Measurements from ENCODE around the gene RAB10. TPM values are rescaled to one million over a fixed set of nuclear protein-coding genes. Genes with fewer than 3 reads are reported as not detected.
"Not testable (repeated sequence)": the region's sequence is repeated elsewhere in the genome, so short reads cannot be mapped to it uniquely, and the experiment has no call there.

The RAB10 gene
- total RNA-seq, 1 donor from 2014 or later = 79.3 TPM

DNA sequence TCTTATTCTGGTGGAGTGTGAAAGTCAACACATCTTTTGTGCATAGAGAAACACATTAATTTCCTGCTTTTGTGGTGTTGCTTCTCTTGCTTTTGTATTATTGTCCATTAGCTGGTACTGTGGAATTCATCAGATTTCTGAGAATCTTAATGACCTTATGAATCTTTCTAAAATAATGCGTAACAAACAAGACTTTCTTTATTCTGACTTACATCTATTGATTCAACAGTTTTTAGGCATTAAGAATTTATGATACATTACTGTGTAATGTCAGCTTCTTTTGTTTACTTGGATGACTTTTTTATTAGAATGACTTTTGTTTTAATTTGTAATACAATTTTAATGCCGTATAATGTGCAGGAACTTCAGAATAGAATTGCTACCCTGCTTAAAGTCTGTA is 43.4 kb downstream of the RAB10 start:
- intact Hi-C loops (cut with micrococcal nuclease) = no loop called here
- POLR2A ChIA-PET = no interaction called here
- no peak for DNase-seq
- Mint-ChIP-seq H3K4me3 (no peak overlapping the region), H3K9me3 (peaks cover 6% of the 10 kb centered on the region), H3K27me3 (no peaks in the 10 kb centered on the region), H3K27ac (no peak overlapping the region), H3K36me3 (ENCODE audit: low read depth) (peaks cover 29% of the 10 kb centered on the region), H3K4me1 (peaks cover 29% of the 10 kb centered on the region)
- CTCF ChIA-PET = interaction anchor here (0.6 to 1.0 kb wide), 2 partner anchors 8 to 38 kb away, joined by 3 to 4 read pairs; no protein-coding TSS in a partner anchor
- TF ChIP-seq, protein P1, sequence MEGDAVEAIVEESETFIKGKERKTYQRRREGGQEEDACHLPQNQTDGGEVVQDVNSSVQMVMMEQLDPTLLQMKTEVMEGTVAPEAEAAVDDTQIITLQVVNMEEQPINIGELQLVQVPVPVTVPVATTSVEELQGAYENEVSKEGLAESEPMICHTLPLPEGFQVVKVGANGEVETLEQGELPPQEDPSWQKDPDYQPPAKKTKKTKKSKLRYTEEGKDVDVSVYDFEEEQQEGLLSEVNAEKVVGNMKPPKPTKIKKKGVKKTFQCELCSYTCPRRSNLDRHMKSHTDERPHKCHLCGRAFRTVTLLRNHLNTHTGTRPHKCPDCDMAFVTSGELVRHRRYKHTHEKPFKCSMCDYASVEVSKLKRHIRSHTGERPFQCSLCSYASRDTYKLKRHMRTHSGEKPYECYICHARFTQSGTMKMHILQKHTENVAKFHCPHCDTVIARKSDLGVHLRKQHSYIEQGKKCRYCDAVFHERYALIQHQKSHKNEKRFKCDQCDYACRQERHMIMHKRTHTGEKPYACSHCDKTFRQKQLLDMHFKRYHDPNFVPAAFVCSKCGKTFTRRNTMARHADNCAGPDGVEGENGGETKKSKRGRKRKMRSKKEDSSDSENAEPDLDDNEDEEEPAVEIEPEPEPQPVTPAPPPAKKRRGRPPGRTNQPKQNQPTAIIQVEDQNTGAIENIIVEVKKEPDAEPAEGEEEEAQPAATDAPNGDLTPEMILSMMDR (IDR thresholded peaks at IDR 0.05) = no peak
- ATAC-seq (ENCODE audit: low read depth) = no peak

DNA sequence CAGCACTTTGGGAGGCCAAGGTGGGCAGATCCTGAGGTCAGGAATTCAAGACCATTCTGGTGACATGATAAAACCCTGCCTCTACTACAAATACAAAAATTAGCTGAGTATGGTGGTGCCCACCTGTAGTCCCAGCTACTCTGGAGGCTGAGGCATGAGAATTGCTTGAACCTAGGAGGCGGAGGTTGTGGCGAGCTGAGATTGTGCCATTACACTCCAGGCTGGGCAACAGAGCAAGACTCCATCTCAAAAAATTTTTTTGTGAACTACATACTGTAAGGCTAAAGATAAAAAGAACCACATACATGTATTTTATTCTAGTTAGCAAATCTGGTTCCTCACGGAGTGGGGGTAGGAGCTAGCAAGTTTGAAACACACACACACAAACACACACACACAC is 45.1 kb downstream of the RAB10 start:
- DNase-seq = no peak
- Mint-ChIP-seq H3K4me1 (peaks cover 17% of the 10 kb centered on the region), H3K36me3 (ENCODE audit: low read depth) (peaks cover 32% of the 10 kb centered on the region), H3K27ac (no peak overlapping the region), H3K4me3 (no peak overlapping the region), H3K9me3 (peaks cover 6% of the 10 kb centered on the region), H3K27me3 (no peaks in the 10 kb centered on the region)
- intact Hi-C loops (cut with micrococcal nuclease) = no loop called here
- ChIA-PET POLR2A (no interaction called here), CTCF (no interaction called here)
- TF ChIP-seq, protein P1 (IDR thresholded peaks at IDR 0.05) = no peak
- no peak for ATAC-seq (ENCODE audit: low read depth)

DNA sequence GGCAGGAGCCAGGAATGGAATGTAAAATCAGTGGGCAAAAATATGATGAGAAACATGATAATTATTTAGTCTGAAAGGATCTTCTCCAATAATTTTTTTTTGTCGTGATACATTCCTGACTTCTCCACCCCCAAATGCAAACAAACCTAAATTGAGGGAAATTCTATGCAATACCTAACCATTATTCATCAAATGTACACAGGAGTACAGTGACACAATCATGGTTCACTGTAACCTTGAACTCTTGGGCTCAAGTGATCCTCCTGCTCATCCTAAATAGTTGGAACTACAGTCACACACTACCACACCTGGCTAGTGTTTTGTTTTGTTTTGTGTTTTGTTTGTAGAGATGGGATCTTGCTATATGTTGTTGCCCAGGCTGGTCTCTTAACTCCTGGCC is 46.5 kb downstream of the RAB10 start:
- CTCF ChIA-PET = no interaction called here

DNA sequence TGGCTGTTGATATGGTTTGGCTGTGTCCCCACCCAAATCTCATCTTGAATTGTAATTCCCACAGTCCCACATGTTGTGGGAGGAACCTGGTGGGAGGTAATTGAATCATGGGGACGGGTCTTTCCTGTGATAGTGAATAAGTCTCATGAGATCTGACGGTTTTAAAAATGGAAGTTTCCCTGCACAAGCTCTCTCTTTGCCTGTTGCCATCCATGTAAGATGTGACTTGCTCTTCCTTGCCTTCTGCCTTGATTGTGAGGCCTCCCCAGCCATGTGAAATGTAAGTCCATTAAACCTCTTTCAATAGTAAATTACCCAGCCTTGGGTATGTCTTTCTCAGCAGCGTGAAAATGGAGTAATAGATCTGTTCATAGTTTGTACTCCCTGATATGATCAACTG is 47.0 kb downstream of the RAB10 start:
- H3K9me3 Mint-ChIP-seq; CTCF ChIA-PET; H3K27ac Mint-ChIP-seq; H3K4me3 Mint-ChIP-seq; intact Hi-C loops (cut with micrococcal nuclease); H3K4me1 Mint-ChIP-seq; DNase-seq; H3K27me3 Mint-ChIP-seq; ATAC-seq (ENCODE audit: low read depth); POLR2A ChIA-PET: not testable (repeated sequence)
- peaks cover 31% of the 10 kb centered on the region for H3K36me3 Mint-ChIP-seq (ENCODE audit: low read depth)

More for the DNA sequence above, 46.5 kb downstream of the RAB10 start:
- POLR2A ChIA-PET = no interaction called here
- no peak for ATAC-seq (ENCODE audit: low read depth)
- no peak for DNase-seq
- H3K27ac Mint-ChIP-seq = no peak overlapping the region
- H3K4me3 Mint-ChIP-seq = no peak overlapping the region
- no peaks in the 10 kb centered on the region for H3K27me3 Mint-ChIP-seq
- H3K4me1 Mint-ChIP-seq = peaks cover 11% of the 10 kb centered on the region
- peaks cover 32% of the 10 kb centered on the region for H3K36me3 Mint-ChIP-seq (ENCODE audit: low read depth)
- peaks cover 6% of the 10 kb centered on the region for H3K9me3 Mint-ChIP-seq
- intact Hi-C loops (cut with micrococcal nuclease) = no loop called here
- TF ChIP-seq, protein P1 (IDR thresholded peaks at IDR 0.05) = no peak

DNA sequence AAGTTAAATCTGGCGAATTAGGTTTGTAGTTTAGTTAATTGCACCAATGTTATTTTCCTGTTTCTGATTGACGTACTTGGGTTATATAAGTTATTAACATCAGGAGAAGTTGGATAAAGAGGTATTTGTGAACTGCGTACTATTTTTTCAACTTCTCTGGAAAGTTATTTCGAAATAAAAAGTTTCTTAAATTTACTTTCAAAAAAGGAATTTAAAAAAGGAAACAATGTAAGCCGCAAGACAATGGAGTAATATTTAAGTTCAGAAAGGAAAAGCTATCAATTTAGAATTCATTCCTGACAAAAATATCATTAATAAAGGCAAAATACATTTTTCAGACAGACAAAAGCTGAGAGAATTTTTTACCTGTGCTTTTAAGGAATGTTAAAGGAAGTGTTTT is 47.7 kb downstream of the RAB10 start:
- no peaks in the 10 kb centered on the region for H3K27me3 Mint-ChIP-seq
- peaks cover 11% of the 10 kb centered on the region for H3K4me1 Mint-ChIP-seq
- no peak for ATAC-seq (ENCODE audit: low read depth)
- H3K9me3 Mint-ChIP-seq = peaks cover 6% of the 10 kb centered on the region
- no peak overlapping the region for H3K4me3 Mint-ChIP-seq
- ChIA-PET POLR2A (no interaction called here), CTCF (no interaction called here)
- H3K36me3 Mint-ChIP-seq (ENCODE audit: low read depth) = peaks cover 34% of the 10 kb centered on the region
- H3K27ac Mint-ChIP-seq = no peak overlapping the region
- intact Hi-C loops (cut with micrococcal nuclease) = no loop called here
- TF ChIP-seq, protein P1 (IDR thresholded peaks at IDR 0.05) = no peak
- DNase-seq = no peak

DNA sequence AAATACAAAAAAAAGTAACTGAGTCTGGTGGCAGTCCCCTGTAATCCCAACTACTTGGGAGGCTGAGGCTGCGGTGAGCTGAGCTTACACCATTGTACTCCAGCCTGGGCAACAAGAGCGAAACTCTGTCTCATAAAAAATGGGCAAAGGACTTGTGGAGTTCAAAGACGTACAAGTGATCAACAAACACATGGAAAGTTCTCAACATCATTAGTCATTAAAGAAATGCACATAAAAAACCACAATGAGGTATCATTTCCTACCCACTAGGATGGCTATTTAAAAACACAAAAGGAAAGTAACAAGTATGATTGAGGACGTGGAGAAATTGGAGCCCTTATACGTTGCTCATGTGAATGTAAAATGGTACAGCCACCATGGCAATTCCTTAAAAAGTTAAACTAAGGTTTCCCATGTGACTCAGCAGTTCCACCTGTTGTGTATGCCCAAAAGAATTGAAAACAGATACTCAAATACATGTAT is 52.3 kb downstream of the RAB10 start:
- DNase-seq = no peak
- ATAC-seq (ENCODE audit: low read depth) = no peak
- ChIA-PET POLR2A (interaction anchor here (0.6 kb wide), 1 partner anchor 82 kb away, joined by 3 read pairs; no protein-coding TSS in a partner anchor), CTCF (interaction anchor here (0.8 to 1.1 kb wide), 3 partner anchors 11 to 94 kb away, joined by 3 read pairs; no protein-coding TSS in a partner anchor)
- H3K27ac Mint-ChIP-seq = peak overlapping the region; percentile 50
- peaks cover 36% of the 10 kb centered on the region for H3K4me1 Mint-ChIP-seq
- no peak overlapping the region for H3K4me3 Mint-ChIP-seq
- intact Hi-C loops (cut with micrococcal nuclease) = loop anchor here (5.0 kb wide), 1 partner anchor 491 kb away; no protein-coding TSS in a partner anchor
- TF ChIP-seq, protein P1 (IDR thresholded peaks at IDR 0.05) = no peak
- peaks cover 17% of the 10 kb centered on the region for H3K36me3 Mint-ChIP-seq (ENCODE audit: low read depth)
- no peaks in the 10 kb centered on the region for H3K27me3 Mint-ChIP-seq
- no peaks in the 10 kb centered on the region for H3K9me3 Mint-ChIP-seq

All from activated B cell treated with CpG ODN at 0.5 μM for 24 hours (primary cell).